HG03045 (cell line): ENCODE data around the gene EDRF1.

Experiments
- ATAC-seq: cut with Tn5 transposase; IDR thresholded peaks from one replicate; pipeline ENCODE4 v1.9.1; 2021; ENCODE audit warnings: mild to moderate bottlenecking, moderate library complexity; ENCODE audit not compliant: unreplicated experiment

EDRF1 gene

GRCh38 chr10:125757742-125758141, 38.2 kb downstream of the EDRF1 start:
- no peak for ATAC-seq

GRCh38 chr10:125761961-125762360, 42.5 kb downstream of the EDRF1 start:
- no peak for ATAC-seq

- no peak for ATAC-seq
These were observed 43.5 kb downstream of the EDRF1 start for GRCh38 chr10:125762692-125763648.

DNA sequence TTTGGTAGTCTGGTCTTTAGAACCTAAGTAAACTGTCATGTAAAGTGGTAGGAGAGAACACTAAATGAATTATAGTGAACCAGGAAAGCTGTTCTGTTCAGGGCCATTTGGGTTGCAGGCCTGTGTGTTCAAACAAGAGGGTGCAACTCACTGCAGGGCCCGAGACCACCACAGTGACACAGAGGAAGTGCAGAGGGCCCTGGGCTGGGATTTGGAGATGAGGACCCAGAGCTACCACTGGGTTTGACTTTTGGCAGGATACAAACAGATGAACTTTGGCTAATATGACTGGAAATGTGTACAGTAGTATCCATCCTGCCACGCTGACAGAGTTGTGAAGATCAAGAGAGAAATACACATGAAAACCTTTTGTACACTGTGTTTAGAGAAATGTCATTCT, 46.3 kb downstream of the EDRF1 start:
- no peak for ATAC-seq

GRCh38 chr10:125766511-125766910, 47.0 kb downstream of the EDRF1 start:
- ATAC-seq = no peak

GRCh38 chr10:125768219-125768855, 48.8 kb downstream of the EDRF1 start:
- ATAC-seq = no peak

- ATAC-seq = no peak
These were observed 49.7 kb downstream of the EDRF1 start for GRCh38 chr10:125769175-125769574.

DNA sequence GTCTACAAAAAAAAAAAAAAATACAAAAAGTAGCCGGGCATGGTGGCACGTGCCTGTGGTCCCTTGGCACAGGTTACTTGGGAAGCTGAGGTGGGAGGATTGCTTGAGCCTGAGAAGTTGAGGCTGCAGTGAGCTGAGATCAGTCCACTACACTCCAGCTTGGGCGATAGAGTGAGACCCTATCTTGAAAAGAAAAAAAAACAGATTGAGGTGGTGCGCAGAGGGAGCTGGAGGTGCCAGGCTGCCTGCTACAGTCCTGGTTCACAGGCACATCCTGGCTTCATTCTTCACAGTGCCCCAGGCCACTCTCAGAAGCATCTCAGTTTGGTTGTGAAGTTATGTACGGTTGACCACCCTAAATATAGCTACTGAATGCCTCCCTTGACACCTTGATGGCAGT, 51.3 kb downstream of the EDRF1 start:
- ATAC-seq = no peak

DNA sequence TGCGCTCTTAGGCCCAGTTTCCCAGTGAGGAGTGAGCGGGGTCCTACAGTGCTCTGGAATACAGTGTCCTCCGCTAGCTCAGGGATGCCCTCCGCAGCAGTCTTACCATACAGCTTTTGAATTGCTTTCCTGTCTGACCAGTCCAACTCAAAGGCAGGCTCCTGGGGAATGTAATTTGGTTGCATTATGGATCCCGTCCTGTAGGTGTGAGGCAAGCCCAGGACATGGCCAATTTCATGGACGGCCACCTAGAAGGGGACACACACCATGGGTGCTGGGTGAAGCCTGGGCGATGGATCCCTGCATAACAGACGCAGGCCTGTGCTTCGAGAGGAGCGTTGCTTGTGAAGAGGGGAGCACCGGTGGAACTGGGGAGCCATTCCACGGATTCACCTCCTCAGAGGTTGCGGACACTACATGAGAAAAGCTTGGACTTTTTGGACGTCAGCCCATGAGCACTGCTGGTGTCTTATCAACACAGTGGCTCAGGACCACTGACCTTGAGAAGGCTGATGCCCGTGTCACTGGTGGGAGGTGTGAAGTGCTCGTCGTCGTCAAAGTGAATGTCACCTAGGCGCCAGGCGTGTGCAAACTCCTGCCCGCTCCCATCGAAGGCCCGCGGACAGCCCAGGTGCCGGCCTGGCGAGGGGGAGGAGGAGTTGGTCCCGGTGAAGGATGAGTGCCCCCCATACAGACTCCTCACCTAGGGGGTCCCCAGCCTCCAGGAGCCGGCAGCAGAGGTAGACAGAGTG, 52.8 kb downstream of the EDRF1 start:
- ATAC-seq = no peak

- ATAC-seq = no peak
These were observed 53.3 kb downstream of the EDRF1 start for GRCh38 chr10:125772864-125773180.

GRCh38 chr10:125773687-125774543, 54.4 kb downstream of the EDRF1 start:
- no peak for ATAC-seq

GRCh38 chr10:125774581-125775191, 55.2 kb downstream of the EDRF1 start:
- ATAC-seq = no peak

DNA sequence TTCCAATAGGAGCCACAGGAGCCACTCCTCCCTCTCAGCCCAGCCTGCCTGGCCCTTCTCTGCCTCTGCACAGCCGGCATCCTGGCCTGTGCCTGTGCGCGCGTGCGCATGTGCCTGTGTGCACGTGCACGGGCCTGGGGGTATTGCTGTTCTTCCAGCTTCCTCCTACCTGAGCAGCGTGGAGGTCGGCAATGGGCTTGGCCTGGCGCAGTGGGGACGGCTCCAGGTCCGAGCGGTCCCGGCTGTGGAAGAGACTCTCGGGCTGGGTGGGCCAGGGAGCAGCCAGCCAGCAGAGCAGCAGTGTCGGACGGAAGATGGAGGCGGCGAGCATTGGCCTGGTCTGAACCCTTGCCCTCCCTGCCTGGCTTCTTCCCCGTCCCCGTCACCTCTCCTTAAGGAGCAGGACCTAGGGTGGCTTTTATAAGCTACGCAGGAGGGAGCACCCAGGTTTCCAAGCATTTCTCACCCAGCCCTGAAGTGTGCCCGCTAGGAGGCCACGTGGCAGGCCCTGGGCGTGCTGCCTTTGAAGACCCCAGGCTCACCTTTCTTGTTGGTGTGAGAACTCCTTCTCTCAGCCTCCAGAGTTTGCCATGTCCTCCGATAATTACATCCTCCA, 56.1 kb downstream of the EDRF1 start, which contains the start of gene MMP21:
Gene MMP21 (minus strand): TSS at position 331 of the 616 bp plus-strand sequence. CDS start 0 bp downstream, at position 331.
- ATAC-seq = no peak

- no peak for ATAC-seq
These were observed 58.3 kb downstream of the EDRF1 start for GRCh38 chr10:125777806-125778205.

DNA sequence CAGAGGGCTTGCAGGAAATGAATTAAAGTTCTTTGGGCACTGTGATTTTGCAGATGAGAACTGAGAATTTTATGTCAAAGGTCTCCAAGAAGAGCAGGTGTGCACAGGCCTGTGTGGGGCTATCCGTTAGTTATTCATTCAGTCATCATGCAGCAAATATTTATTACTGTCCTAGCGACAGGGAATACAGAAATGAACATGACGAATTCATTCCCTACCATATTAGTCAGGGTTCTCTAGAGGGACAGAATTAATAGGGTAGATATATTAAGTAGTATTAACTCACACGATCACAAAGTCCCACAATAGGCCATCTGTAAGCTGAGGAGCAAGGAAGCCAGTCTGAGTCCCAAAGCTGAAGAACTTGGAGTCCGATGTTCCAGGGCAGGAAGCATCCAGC, 59.0 kb downstream of the EDRF1 start:
- ATAC-seq = no peak

DNA sequence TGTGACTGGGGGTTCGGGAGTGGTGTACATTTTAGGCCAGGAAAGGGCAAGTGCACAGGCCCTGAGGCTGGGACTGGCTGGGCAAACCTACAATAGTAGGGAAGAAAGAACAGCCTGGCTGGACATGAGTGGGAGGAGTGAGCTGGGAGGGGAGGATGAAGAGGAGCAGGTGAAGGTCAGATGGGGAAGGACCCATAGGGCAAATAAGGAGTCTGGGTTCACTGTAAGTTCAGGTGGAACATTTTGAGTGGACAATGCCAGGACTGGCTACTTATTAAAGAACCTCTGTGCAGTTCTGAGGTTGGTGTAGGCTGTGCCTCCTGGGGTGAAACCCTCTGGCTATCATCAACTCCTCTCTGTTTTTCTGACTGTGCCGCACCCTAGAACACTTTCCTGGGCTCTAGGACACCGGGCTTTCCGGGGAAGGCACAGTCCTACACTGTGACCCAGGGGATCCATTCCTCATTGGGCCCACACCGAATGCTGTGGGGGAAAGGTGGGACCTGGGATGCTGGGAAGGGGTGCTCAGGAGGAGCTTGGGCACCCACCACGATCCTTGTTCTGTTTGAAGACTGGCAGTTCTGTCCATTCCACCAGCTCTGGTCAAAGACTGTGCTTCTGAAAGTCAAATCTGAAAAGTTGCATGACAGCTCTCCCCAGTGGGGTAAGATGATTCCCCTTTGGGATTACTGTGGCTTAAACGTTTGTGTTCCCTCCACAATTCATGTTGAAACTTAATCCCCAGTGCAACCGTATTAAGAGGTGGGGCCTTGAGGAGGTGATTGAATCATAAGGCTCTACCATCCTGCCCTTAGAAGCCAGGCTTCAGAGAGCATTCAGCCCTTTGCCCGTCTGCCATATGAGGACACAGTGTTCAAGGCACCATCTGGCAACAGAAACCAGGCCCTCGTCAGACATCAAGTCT, 60.2 kb downstream of the EDRF1 start:
- ATAC-seq = no peak

DNA sequence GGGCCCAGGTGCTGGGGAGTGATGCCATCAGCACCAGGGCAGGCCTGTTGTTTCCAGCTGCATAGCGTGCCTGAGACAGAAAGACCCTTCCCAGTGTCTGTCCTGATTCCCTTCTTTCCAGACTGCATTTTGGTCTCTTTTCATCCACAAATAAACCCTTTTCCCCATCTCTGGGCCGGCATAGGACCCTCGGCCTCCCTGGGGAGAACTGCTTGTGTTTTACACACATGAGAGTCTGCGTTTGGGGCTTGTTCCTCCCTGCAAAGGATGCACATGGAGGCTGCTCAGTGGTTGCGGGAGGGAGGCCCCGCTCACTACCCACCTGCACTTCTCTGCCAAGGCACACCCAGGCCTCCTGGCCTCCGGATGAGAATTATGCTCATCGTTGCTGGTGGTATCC, 61.9 kb downstream of the EDRF1 start:
- no peak for ATAC-seq

DNA sequence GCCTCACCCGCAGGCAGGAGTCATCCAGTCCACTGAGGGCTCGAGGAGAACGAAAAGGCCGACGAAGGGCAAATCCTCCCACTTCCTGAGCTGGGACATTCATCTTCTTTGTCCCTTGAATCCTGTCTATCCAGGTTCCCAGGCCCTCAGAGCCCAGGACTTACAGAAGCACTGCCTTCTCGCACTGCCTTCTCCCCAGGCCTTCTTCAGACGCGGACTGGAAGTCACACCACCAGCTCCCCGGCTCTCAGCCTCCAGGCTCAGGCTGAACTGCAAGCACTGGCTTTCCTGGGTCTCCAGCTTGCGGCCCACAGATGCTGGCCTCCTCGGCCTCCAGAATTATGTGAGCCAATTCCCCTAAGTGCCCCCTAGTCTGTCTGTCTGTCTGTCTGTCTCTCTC, 62.5 kb downstream of the EDRF1 start:
- ATAC-seq = no peak

GRCh38 chr10:125782616-125783015, 63.1 kb downstream of the EDRF1 start:
- ATAC-seq = no peak
